DND-41 (cell line): ENCODE measurements around the gene RBMS1.

Experiments used
- ATAC-seq: fragments of 200-7000 bp; cut with Tn5 transposase; 3 replicates; pipeline ENCODE4 v1.9.1; 2021; ENCODE audit warnings: low read depth; ENCODE audit not compliant: insufficient read depth
- DNase-seq: peaks from one replicate; pipeline ENCODE4 v3.0.0-alpha.2; 2020
- H2AFZ ChIP-seq: 2 replicates; pipeline ENCODE4 v1.6.0; 2012; ENCODE audit warnings: low read depth, low read length
- H3K27ac ChIP-seq: 2 replicates; pipeline ENCODE4 v1.5.1; 2012; ENCODE audit warnings: low read length, inconsistent platforms
- H3K27me3 ChIP-seq: fragments of 200-600 bp; sonication (generic); 2 replicates; pipeline ENCODE4 v1.6.0; 2012; ENCODE audit warnings: low read length, mild to moderate bottlenecking, inconsistent platforms; ENCODE audit not compliant: insufficient read depth, poor library complexity
- H3K36me3 ChIP-seq: 2 replicates; pipeline ENCODE4 v1.5.1; 2012; ENCODE audit warnings: low read length, inconsistent platforms; ENCODE audit not compliant: insufficient read depth
- H3K4me1 ChIP-seq: 2 replicates; pipeline ENCODE4 v1.5.1; 2012; ENCODE audit warnings: mild to moderate bottlenecking, low read length; ENCODE audit not compliant: insufficient read depth
- H3K4me2 ChIP-seq: 2 replicates; pipeline ENCODE4 v1.6.0; 2012; ENCODE audit warnings: mild to moderate bottlenecking, moderate library complexity, low read length, inconsistent platforms; ENCODE audit not compliant: insufficient read depth
- H3K4me3 ChIP-seq, 2 experiments: fragments of 200-600 bp in 1 of 2; shearing (Covaris generic) in 1 of 2; 2 replicates each; pipeline ENCODE4 v1.5.1; 2012 to 2016; ENCODE audit warnings: inconsistent platforms in 2 of 2, low read length in 2 of 2, mild to moderate bottlenecking in 2 of 2, low read depth in 1 of 2, moderate library complexity in 1 of 2
- H3K79me2 ChIP-seq: 2 replicates; pipeline ENCODE4 v1.6.0; 2012; ENCODE audit warnings: low read length, inconsistent platforms; ENCODE audit not compliant: insufficient read depth
- H3K9ac ChIP-seq: 2 replicates; pipeline ENCODE4 v1.6.0; 2012; ENCODE audit warnings: low read depth, mild to moderate bottlenecking, inconsistent platforms, low read length, moderate library complexity
- H3K9me3 ChIP-seq: 2 replicates; pipeline ENCODE4 v1.5.1; 2012; ENCODE audit warnings: low read length, moderate library complexity, mild to moderate bottlenecking, inconsistent platforms; ENCODE audit not compliant: insufficient read depth, severe bottlenecking
- H4K20me1 ChIP-seq: 2 replicates; pipeline ENCODE4 v1.6.0; 2012; ENCODE audit warnings: low read length; ENCODE audit not compliant: insufficient read depth
- CTCF ChIP-seq: IDR thresholded peaks from 2 replicates; pipeline ENCODE4 v1.5.1; 2012; ENCODE audit warnings: borderline replicate concordance, low read length, moderate library complexity, mild to moderate bottlenecking; ENCODE audit not compliant: poor library complexity, severe bottlenecking; ENCODE audit errors: extremely low read depth
- EZH2 ChIP-seq: IDR thresholded peaks from 3 replicates; pipeline ENCODE4 v1.6.1; 2012; ENCODE audit warnings: borderline replicate concordance, low read depth, mild to moderate bottlenecking, moderate library complexity, low read length, inconsistent platforms; ENCODE audit not compliant: severe bottlenecking

The RBMS1 gene

GRCh38 chr2:160303076-160303475, 190.5 kb downstream of the RBMS1 start:
- no peak for DNase-seq
- Histone ChIP-seq H3K4me2 (no peak overlapping the region), H3K36me3 (peaks cover 60% of the 10 kb centered on the region), H3K27me3 (no peaks in the 10 kb centered on the region), H2AFZ (no peak overlapping the region), H3K79me2 (no peaks in the 10 kb centered on the region), H3K9me3 (no peaks in the 10 kb centered on the region), H3K9ac (no peak overlapping the region), H3K4me1 (no peaks in the 10 kb centered on the region), H3K27ac (no peak overlapping the region), H3K4me3 (no peak overlapping the region), H4K20me1 (no peaks in the 10 kb centered on the region)
- TF ChIP-seq EZH2 (no peak), CTCF (no peak)
- ATAC-seq: no peak

DNA sequence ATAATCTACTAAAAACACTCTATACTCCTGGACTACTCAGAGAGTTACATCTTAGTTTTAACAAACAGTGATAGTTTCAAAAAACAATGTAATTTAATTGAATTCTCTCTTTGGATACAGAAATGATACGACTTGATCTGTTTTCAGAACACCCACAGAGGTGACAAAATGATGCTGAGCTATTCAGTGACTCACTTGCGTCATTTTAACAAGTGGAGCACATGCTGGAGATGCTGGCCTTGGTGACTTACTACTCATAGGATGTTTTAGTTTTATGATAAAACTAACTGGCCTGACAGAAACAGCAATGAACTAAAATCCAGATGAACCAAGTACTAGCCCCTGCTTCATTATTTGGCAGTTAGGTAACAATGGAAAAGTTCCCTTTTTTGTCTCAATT, 192.2 kb downstream of the RBMS1 start:
- H3K9ac ChIP-seq: no peak overlapping the region
- no peak overlapping the region for H3K4me3 ChIP-seq
- H3K27ac ChIP-seq: no peak overlapping the region
- no peak overlapping the region for H2AFZ ChIP-seq
- H3K4me1 ChIP-seq: peaks cover 15% of the 10 kb centered on the region
- no peaks in the 10 kb centered on the region for H3K9me3 ChIP-seq
- H3K27me3 ChIP-seq: no peaks in the 10 kb centered on the region
- ATAC-seq: no peak
- no peaks in the 10 kb centered on the region for H3K79me2 ChIP-seq
- no peak overlapping the region for H3K4me2 ChIP-seq
- no peak for DNase-seq
- H4K20me1 ChIP-seq: no peaks in the 10 kb centered on the region
- no peak for TF ChIP-seq CTCF
- H3K36me3 ChIP-seq: peaks cover 69% of the 10 kb centered on the region

GRCh38 chr2:160300203-160300602, 193.4 kb downstream of the RBMS1 start:
- no peak for TF ChIP-seq CTCF
- TF ChIP-seq EZH2: no peak
- H3K4me3 ChIP-seq: no peak overlapping the region
- no peak overlapping the region for H2AFZ ChIP-seq
- no peak overlapping the region for H3K4me2 ChIP-seq
- H3K4me1 ChIP-seq: peaks cover 27% of the 10 kb centered on the region
- no peak overlapping the region for H3K27ac ChIP-seq
- H3K79me2 ChIP-seq: no peaks in the 10 kb centered on the region
- no peak for DNase-seq
- no peak overlapping the region for H3K9ac ChIP-seq
- H3K27me3 ChIP-seq: no peaks in the 10 kb centered on the region
- no peaks in the 10 kb centered on the region for H3K9me3 ChIP-seq
- H4K20me1 ChIP-seq: no peaks in the 10 kb centered on the region
- H3K36me3 ChIP-seq: peaks cover 63% of the 10 kb centered on the region
- no peak for ATAC-seq

DNA sequence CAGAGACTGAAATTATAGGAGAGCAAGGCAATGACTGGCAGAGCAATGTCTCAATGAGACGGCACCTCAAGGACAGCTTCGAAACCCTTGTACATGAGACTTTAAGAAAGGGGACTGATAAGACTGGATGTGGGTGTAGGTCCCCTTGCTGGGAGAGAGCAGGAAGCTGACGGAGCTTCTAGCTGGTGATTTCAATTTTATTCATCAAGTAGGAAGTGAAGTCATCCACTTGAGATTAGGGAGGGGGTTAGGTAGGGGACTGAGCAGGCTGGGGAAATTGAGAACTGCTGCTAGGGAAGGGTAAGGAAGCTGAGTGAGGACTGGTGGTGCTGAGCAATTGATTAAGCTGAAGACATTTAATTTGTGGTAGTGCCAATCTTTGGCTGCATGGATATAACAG, 194.1 kb downstream of the RBMS1 start:
- H3K27me3 ChIP-seq: no peaks in the 10 kb centered on the region
- H2AFZ ChIP-seq: no peak overlapping the region
- DNase-seq (no peak), ATAC-seq (no peak)
- no peak overlapping the region for H3K27ac ChIP-seq
- H3K9ac ChIP-seq: no peak overlapping the region
- no peaks in the 10 kb centered on the region for H3K9me3 ChIP-seq
- H3K4me2 ChIP-seq: no peak overlapping the region
- no peaks in the 10 kb centered on the region for H3K79me2 ChIP-seq
- no peak overlapping the region for H3K4me3 ChIP-seq
- peaks cover 63% of the 10 kb centered on the region for H3K36me3 ChIP-seq
- TF ChIP-seq EZH2 (no peak), CTCF (no peak)
- H3K4me1 ChIP-seq: peaks cover 31% of the 10 kb centered on the region
- no peaks in the 10 kb centered on the region for H4K20me1 ChIP-seq
